KMS-11 (cell line): ENCODE measurements around the gene MAGI2.

Source experiments
- H2AFZ ChIP-seq: fragments of 200-600 bp; sonication (generic); 2 replicates; pipeline ENCODE4 v1.6.1; 2016; ENCODE audit warnings: antibody characterized with exemption, mixed run types, low read depth
- H3K27ac ChIP-seq: fragments of 200-600 bp; sonication (generic); 2 replicates; pipeline ENCODE4 v1.6.1; 2016; ENCODE audit warnings: mild to moderate bottlenecking, mixed run types
- H3K27me3 ChIP-seq: fragments of 200-600 bp; sonication (generic); 2 replicates; pipeline ENCODE4 v1.6.1; 2017; ENCODE audit warnings: mild to moderate bottlenecking, low read depth, mixed run types, moderate library complexity; ENCODE audit not compliant: insufficient read depth
- H3K36me3 ChIP-seq: fragments of 200-600 bp; sonication (generic); 2 replicates; pipeline ENCODE4 v1.6.1; 2017; ENCODE audit warnings: mild to moderate bottlenecking, mixed run types; ENCODE audit not compliant: insufficient read depth
- H3K4me1 ChIP-seq: fragments of 200-600 bp; sonication (generic); 2 replicates; pipeline ENCODE4 v1.6.1; 2016; ENCODE audit warnings: mild to moderate bottlenecking, low read depth, mixed run types; ENCODE audit not compliant: poor library complexity, severe bottlenecking
- H3K4me2 ChIP-seq: fragments of 200-600 bp; sonication (generic); 2 replicates; pipeline ENCODE4 v1.7.0; 2016; ENCODE audit warnings: mild to moderate bottlenecking, mixed run types
- H3K4me3 ChIP-seq: fragments of 200-600 bp; sonication (generic); IDR thresholded peaks from 2 replicates; pipeline ENCODE4 v1.6.1; 2017; ENCODE audit warnings: low read depth, low read length, mixed read lengths; ENCODE audit not compliant: insufficient read depth
- H3K79me2 ChIP-seq: fragments of 200-600 bp; sonication (generic); 2 replicates; pipeline ENCODE4 v1.6.1; 2016; ENCODE audit warnings: low read depth, mixed run types; ENCODE audit not compliant: insufficient read depth
- H3K9ac ChIP-seq: fragments of 200-600 bp; sonication (generic); 2 replicates; pipeline ENCODE4 v1.6.1; 2016; ENCODE audit warnings: mild to moderate bottlenecking, mixed run types
- H4K20me1 ChIP-seq: fragments of 200-600 bp; sonication (generic); 2 replicates; pipeline ENCODE4 v1.6.1; 2016; ENCODE audit warnings: mild to moderate bottlenecking, mixed run types; ENCODE audit not compliant: insufficient read depth
- CTCF ChIP-seq: fragments of 200-600 bp; sonication (generic); conservative IDR thresholded peaks from 2 replicates; pipeline ENCODE4 v1.6.1; 2017; ENCODE audit warnings: low read depth, mild to moderate bottlenecking, antibody characterized with exemption, low read length, moderate library complexity, mixed read lengths

Gene MAGI2

GRCh38 chr7:78490524-78490923 lies 962.9 kb downstream of the MAGI2 start:
- Histone ChIP-seq H2AFZ (no peak overlapping the region), H3K27ac (no peak overlapping the region), H3K4me1 (peaks cover 49% of the 10 kb centered on the region), H3K9ac (no peak overlapping the region), H3K4me2 (no peak overlapping the region), H3K27me3 (no peaks in the 10 kb centered on the region), H3K36me3 (no peaks in the 10 kb centered on the region), H3K79me2 (no peaks in the 10 kb centered on the region), H4K20me1 (no peaks in the 10 kb centered on the region), H3K4me3 (no peak overlapping the region)
- TF ChIP-seq CTCF: no peak

- Histone ChIP-seq H3K36me3 (no peaks in the 10 kb centered on the region), H3K4me1 (peaks cover 40% of the 10 kb centered on the region), H3K79me2 (no peaks in the 10 kb centered on the region), H2AFZ (no peak overlapping the region), H3K4me2 (no peak overlapping the region), H3K4me3 (no peak overlapping the region), H3K9ac (no peak overlapping the region), H3K27me3 (no peaks in the 10 kb centered on the region), H3K27ac (no peak overlapping the region), H4K20me1 (no peaks in the 10 kb centered on the region)
- no peak for TF ChIP-seq CTCF
These were observed 963.8 kb downstream of the MAGI2 start for GRCh38 chr7:78489476-78490240.

GRCh38 chr7:78487464-78487863 lies 966.0 kb downstream of the MAGI2 start:
- Histone ChIP-seq H3K9ac (no peak overlapping the region), H3K27ac (no peak overlapping the region), H3K4me1 (peaks cover 18% of the 10 kb centered on the region), H2AFZ (no peak overlapping the region), H3K27me3 (no peaks in the 10 kb centered on the region), H4K20me1 (no peaks in the 10 kb centered on the region), H3K79me2 (no peaks in the 10 kb centered on the region), H3K4me2 (no peak overlapping the region), H3K4me3 (no peak overlapping the region), H3K36me3 (no peaks in the 10 kb centered on the region)
- no peak for TF ChIP-seq CTCF

GRCh38 chr7:78479348-78479747 lies 974.1 kb downstream of the MAGI2 start:
- no peak overlapping the region for H2AFZ ChIP-seq
- H3K27me3 ChIP-seq: no peaks in the 10 kb centered on the region
- no peaks in the 10 kb centered on the region; the same call in 1 of the 2 replicates for H3K36me3 ChIP-seq
- H3K4me1 ChIP-seq: no peaks in the 10 kb centered on the region
- H3K79me2 ChIP-seq: no peaks in the 10 kb centered on the region
- H3K4me3 ChIP-seq: no peak overlapping the region
- TF ChIP-seq CTCF: no peak
- no peak overlapping the region for H3K4me2 ChIP-seq
- H3K27ac ChIP-seq: no peak overlapping the region
- no peak overlapping the region for H3K9ac ChIP-seq
- H4K20me1 ChIP-seq: no peaks in the 10 kb centered on the region
